Mammary epithelial cell (primary cell): Measurements from ENCODE around the gene MAD1L1.

Experiments used
- EZH2 ChIP-seq: IDR thresholded peaks from 2 replicates; pipeline ENCODE4 v1.6.1; 2012; ENCODE audit warnings: low read length, inconsistent platforms, borderline replicate concordance
- TF ChIP-seq, protein P1 (sequence below), 2 donors: IDR thresholded peaks in 1 of 2; conservative IDR thresholded peaks in 1 of 2; 2 replicates each; pipeline ENCODE4 v1.5.1; 2011 to 2012; ENCODE audit warnings: inconsistent platforms in 2 of 2, low read length in 2 of 2, mild to moderate bottlenecking in 2 of 2, control low read depth in 1 of 2, low read depth in 1 of 2; ENCODE audit not compliant: insufficient read depth in 1 of 2; ENCODE audit errors: extremely low read depth in 1 of 2

DNA sequence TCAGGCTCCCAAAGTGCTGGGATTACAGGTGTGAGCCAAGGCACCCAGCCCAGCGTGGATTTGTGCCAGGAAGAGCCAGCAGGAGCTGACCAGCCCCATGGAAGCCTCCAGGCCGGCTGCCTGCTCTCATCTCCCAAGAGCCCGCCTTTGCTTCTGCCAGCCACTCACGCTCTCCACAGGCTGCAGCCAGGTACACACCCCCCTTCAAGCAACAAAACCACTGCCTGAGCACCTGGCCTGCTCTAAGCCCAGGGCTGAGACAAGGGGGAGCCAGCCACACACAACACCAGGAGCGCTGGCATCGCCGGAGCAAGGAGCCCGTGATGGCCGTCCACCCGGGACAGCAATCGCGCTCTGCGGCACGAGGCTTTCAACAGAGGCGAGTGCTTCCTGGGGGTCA lies 34.5 kb downstream of the MAD1L1 start:
- no peak for TF ChIP-seq EZH2
- TF ChIP-seq, protein P1, sequence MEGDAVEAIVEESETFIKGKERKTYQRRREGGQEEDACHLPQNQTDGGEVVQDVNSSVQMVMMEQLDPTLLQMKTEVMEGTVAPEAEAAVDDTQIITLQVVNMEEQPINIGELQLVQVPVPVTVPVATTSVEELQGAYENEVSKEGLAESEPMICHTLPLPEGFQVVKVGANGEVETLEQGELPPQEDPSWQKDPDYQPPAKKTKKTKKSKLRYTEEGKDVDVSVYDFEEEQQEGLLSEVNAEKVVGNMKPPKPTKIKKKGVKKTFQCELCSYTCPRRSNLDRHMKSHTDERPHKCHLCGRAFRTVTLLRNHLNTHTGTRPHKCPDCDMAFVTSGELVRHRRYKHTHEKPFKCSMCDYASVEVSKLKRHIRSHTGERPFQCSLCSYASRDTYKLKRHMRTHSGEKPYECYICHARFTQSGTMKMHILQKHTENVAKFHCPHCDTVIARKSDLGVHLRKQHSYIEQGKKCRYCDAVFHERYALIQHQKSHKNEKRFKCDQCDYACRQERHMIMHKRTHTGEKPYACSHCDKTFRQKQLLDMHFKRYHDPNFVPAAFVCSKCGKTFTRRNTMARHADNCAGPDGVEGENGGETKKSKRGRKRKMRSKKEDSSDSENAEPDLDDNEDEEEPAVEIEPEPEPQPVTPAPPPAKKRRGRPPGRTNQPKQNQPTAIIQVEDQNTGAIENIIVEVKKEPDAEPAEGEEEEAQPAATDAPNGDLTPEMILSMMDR (conservative IDR thresholded peaks at IDR 0.05 in 1 of 2, IDR thresholded peaks at IDR 0.05 in 1 of 2; ENCODE audit: extremely low read depth in 1 of 2, insufficient read depth in 1 of 2, low read depth in 1 of 2, low read length in 2 of 2): no peak
